ENCODE measurements around the gene DYNC1I1. TPM values are rescaled to one million over a fixed set of nuclear protein-coding genes. Genes with fewer than 3 reads are reported as not detected.

DYNC1I1 gene
- total RNA-seq, 3 donors from 2014 or later (not counting 1 experiment from before 2014, with no cell fraction given): not detected

GRCh38 chr7:96033009-96033598, 260.8 kb downstream of the DYNC1I1 start:
- H3K4me3 Mint-ChIP-seq: no peak overlapping the region
- Histone ChIP-seq H3K27me3 (ENCODE audit: control insufficient read depth, insufficient read depth, low read length) (no peaks in the 10 kb centered on the region), H3K36me3 (ENCODE audit: control insufficient read depth, insufficient read depth, low read length) (no peaks in the 10 kb centered on the region), H3K4me3 (ENCODE audit: low read length) (no peak overlapping the region), H3K27ac (ENCODE audit: low read length) (no peak overlapping the region), H3K4me1 (ENCODE audit: control insufficient read depth, insufficient read depth, low read length) (no peaks in the 10 kb centered on the region), H3K9me3 (ENCODE audit: control insufficient read depth, insufficient read depth, low read length) (no peaks in the 10 kb centered on the region)
- DNase-seq (no peak), ATAC-seq (no peak)
- no peak overlapping the region for H3K27ac Mint-ChIP-seq
- intact Hi-C loops (cut with micrococcal nuclease): no loop called here
- peaks cover 3 to 5% of the 10 kb centered on the region in 2 donors for H3K27me3 Mint-ChIP-seq (ENCODE audit: low read depth in 2 of 2)
- TF ChIP-seq, protein P1, sequence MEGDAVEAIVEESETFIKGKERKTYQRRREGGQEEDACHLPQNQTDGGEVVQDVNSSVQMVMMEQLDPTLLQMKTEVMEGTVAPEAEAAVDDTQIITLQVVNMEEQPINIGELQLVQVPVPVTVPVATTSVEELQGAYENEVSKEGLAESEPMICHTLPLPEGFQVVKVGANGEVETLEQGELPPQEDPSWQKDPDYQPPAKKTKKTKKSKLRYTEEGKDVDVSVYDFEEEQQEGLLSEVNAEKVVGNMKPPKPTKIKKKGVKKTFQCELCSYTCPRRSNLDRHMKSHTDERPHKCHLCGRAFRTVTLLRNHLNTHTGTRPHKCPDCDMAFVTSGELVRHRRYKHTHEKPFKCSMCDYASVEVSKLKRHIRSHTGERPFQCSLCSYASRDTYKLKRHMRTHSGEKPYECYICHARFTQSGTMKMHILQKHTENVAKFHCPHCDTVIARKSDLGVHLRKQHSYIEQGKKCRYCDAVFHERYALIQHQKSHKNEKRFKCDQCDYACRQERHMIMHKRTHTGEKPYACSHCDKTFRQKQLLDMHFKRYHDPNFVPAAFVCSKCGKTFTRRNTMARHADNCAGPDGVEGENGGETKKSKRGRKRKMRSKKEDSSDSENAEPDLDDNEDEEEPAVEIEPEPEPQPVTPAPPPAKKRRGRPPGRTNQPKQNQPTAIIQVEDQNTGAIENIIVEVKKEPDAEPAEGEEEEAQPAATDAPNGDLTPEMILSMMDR (IDR thresholded peaks at IDR 0.05): no peak
- no peaks in the 10 kb centered on the region for H3K36me3 Mint-ChIP-seq
- no peaks in the 10 kb centered on the region for H3K9me3 Mint-ChIP-seq
- peaks cover 11 to 14% of the 10 kb centered on the region in 2 donors for H3K4me1 Mint-ChIP-seq
- 90% methylated on average over 4 of the region's 4 CpGs for WGBS (ENCODE audit: insufficient coverage)

DNA sequence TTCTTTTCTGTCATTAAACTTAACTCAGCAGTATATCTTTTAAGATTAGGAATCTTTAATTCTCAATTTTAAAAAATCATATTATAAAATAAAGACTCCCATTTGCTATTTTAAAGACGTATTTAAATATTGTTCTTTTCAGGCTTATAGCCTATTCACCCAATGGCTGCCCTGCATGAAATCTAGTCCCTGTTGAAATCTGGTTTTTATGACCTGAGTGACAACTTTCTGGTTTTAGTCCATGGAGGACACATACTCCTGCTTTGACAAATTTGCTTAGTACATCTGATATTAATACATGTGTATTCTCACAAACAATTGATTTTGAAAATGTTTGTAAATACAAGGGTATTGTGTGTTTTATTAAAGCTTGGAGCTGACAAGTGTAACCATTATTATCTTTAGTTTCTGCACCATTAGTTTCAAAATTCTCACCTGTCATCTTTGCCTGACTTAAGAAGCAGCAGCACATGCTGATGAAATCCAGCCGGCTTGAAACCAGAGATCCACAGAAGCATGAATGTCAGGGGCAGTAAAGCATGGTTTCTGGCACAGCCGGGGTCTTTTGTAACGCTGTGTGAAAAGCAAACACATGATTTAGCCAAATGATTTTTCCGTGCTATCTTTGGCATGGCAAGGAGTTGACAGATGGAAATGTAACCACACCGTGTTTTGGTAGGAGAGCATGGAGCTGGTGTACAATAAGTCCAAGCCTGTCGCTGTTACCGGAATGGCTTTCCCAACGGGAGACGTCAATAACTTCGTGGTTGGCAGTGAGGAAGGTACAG, 262.8 kb downstream of the DYNC1I1 start:
- H3K4me1 ChIP-seq (ENCODE audit: control insufficient read depth, insufficient read depth, low read length): no peaks in the 10 kb centered on the region
- DNase-seq (no peak), ATAC-seq (no peak)
- Mint-ChIP-seq H3K27ac (no peak overlapping the region), H3K4me3 (no peak overlapping the region), H3K9me3 (no peaks in the 10 kb centered on the region), H3K36me3 (no peaks in the 10 kb centered on the region), H3K27me3 (ENCODE audit: low read depth in 2 of 2) (peaks cover 3 to 5% of the 10 kb centered on the region in 2 donors), H3K4me1 (peaks cover 5% of the 10 kb centered on the region in 2 donors)
- H3K36me3 ChIP-seq (ENCODE audit: control insufficient read depth, insufficient read depth, low read length): no peaks in the 10 kb centered on the region
- H3K9me3 ChIP-seq (ENCODE audit: control insufficient read depth, insufficient read depth, low read length): no peaks in the 10 kb centered on the region
- WGBS (ENCODE audit: insufficient coverage): 88% methylated on average over 11 of the region's 11 CpGs
- no peak overlapping the region for H3K27ac ChIP-seq (ENCODE audit: low read length)
- H3K4me3 ChIP-seq (ENCODE audit: low read length): no peak overlapping the region
- intact Hi-C loops (cut with micrococcal nuclease): no loop called here
- H3K27me3 ChIP-seq (ENCODE audit: control insufficient read depth, insufficient read depth, low read length): no peaks in the 10 kb centered on the region
- TF ChIP-seq, protein P1 (IDR thresholded peaks at IDR 0.05): no peak

GRCh38 chr7:96040250-96040772, 268.0 kb downstream of the DYNC1I1 start:
- Histone ChIP-seq H3K4me1 (ENCODE audit: control insufficient read depth, insufficient read depth, low read length) (no peaks in the 10 kb centered on the region), H3K4me3 (ENCODE audit: low read length) (no peak overlapping the region), H3K36me3 (ENCODE audit: control insufficient read depth, insufficient read depth, low read length) (no peaks in the 10 kb centered on the region), H3K27ac (ENCODE audit: low read length) (no peak overlapping the region), H3K27me3 (ENCODE audit: control insufficient read depth, insufficient read depth, low read length) (no peaks in the 10 kb centered on the region), H3K9me3 (ENCODE audit: control insufficient read depth, insufficient read depth, low read length) (no peaks in the 10 kb centered on the region)
- no peaks in the 10 kb centered on the region for H3K36me3 Mint-ChIP-seq
- DNase-seq: no peak
- H3K9me3 Mint-ChIP-seq: no peaks in the 10 kb centered on the region
- ATAC-seq: no peak
- H3K4me3 Mint-ChIP-seq: no peak overlapping the region
- TF ChIP-seq, protein P1 (IDR thresholded peaks at IDR 0.05): no peak
- WGBS (ENCODE audit: insufficient coverage): 79% methylated on average over 3 of the region's 3 CpGs
- no peak overlapping the region for H3K27ac Mint-ChIP-seq
- H3K4me1 Mint-ChIP-seq: no peaks in the 10 kb centered on the region
- H3K27me3 Mint-ChIP-seq (ENCODE audit: low read depth in 2 of 2): peaks cover under 1 to 3% of the 10 kb centered on the region in 2 donors
- intact Hi-C loops (cut with micrococcal nuclease): no loop called here

Data from natural killer cell (primary cell).